Glutamatergic neuron (in vitro differentiated cells): Measurements from ENCODE around the gene GPR101. TPM values are rescaled to one million over a fixed set of nuclear protein-coding genes. Genes with fewer than 3 reads are reported as not detected.
A peak's percentile ranks its signal among the peaks of the same experiment; 100 is the strongest.

Experiments used
- DNase-seq: peaks from one replicate; pipeline ENCODE4 v3.0.0; 2022
- H3K27ac Mint-ChIP-seq: one replicate; pipeline ENCODE4 v1.8.0; 2020; ENCODE audit warnings: mild to moderate bottlenecking, mixed read lengths, inconsistent platforms; ENCODE audit not compliant: unreplicated experiment
- H3K27me3 Mint-ChIP-seq: one replicate; pipeline ENCODE4 v1.8.0; 2020; ENCODE audit warnings: mild to moderate bottlenecking, moderate library complexity, mixed read lengths, inconsistent platforms; ENCODE audit not compliant: unreplicated experiment
- H3K36me3 Mint-ChIP-seq: one replicate; pipeline ENCODE4 v1.8.0; 2020; ENCODE audit warnings: mild to moderate bottlenecking, mixed read lengths, inconsistent platforms; ENCODE audit not compliant: unreplicated experiment
- H3K4me1 Mint-ChIP-seq: one replicate; pipeline ENCODE4 v1.8.0; 2020; ENCODE audit warnings: mild to moderate bottlenecking, low read depth, mixed read lengths, inconsistent platforms; ENCODE audit not compliant: unreplicated experiment
- H3K4me3 Mint-ChIP-seq: one replicate; pipeline ENCODE4 v1.8.0; 2020; ENCODE audit warnings: mild to moderate bottlenecking, mixed read lengths, inconsistent platforms; ENCODE audit not compliant: unreplicated experiment
- H3K9me3 Mint-ChIP-seq: one replicate; pipeline ENCODE4 v1.8.0; 2020; ENCODE audit warnings: mild to moderate bottlenecking, moderate library complexity, mixed read lengths, inconsistent platforms; ENCODE audit not compliant: unreplicated experiment
- total RNA-seq: library from RNA; stranded (reverse); fragmentation: NEBNext Ultra II Directional; extraction: Animal tissue kit (Norgen Biotek cat#: 25700); gene quantifications from one replicate; pipeline ENCODE4 v1.2.1, GENCODE V29; 2021; ENCODE audit not compliant: unreplicated experiment
- TF ChIP-seq, protein P1 (sequence below): fragments of 200-600 bp; sonication (generic); IDR thresholded peaks from one replicate; pipeline ENCODE4 v1.5.0; 2021; ENCODE audit not compliant: partially characterized antibody, unreplicated experiment

The GPR101 gene
- total RNA-seq, 1 donor from 2014 or later: not detected

GRCh38 chrX:137062915-137063617 is 29.3 kb upstream of the GPR101 start:
- H3K4me3 Mint-ChIP-seq: no peak overlapping the region
- no peaks in the 10 kb centered on the region for H3K9me3 Mint-ChIP-seq
- H3K36me3 Mint-ChIP-seq: no peaks in the 10 kb centered on the region
- peaks cover 7% of the 10 kb centered on the region for H3K4me1 Mint-ChIP-seq
- TF ChIP-seq, protein P1, sequence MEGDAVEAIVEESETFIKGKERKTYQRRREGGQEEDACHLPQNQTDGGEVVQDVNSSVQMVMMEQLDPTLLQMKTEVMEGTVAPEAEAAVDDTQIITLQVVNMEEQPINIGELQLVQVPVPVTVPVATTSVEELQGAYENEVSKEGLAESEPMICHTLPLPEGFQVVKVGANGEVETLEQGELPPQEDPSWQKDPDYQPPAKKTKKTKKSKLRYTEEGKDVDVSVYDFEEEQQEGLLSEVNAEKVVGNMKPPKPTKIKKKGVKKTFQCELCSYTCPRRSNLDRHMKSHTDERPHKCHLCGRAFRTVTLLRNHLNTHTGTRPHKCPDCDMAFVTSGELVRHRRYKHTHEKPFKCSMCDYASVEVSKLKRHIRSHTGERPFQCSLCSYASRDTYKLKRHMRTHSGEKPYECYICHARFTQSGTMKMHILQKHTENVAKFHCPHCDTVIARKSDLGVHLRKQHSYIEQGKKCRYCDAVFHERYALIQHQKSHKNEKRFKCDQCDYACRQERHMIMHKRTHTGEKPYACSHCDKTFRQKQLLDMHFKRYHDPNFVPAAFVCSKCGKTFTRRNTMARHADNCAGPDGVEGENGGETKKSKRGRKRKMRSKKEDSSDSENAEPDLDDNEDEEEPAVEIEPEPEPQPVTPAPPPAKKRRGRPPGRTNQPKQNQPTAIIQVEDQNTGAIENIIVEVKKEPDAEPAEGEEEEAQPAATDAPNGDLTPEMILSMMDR: no peak
- peak overlapping the region; percentile 92 for H3K27ac Mint-ChIP-seq
- no peak for DNase-seq
- H3K27me3 Mint-ChIP-seq: no peaks in the 10 kb centered on the region

DNA sequence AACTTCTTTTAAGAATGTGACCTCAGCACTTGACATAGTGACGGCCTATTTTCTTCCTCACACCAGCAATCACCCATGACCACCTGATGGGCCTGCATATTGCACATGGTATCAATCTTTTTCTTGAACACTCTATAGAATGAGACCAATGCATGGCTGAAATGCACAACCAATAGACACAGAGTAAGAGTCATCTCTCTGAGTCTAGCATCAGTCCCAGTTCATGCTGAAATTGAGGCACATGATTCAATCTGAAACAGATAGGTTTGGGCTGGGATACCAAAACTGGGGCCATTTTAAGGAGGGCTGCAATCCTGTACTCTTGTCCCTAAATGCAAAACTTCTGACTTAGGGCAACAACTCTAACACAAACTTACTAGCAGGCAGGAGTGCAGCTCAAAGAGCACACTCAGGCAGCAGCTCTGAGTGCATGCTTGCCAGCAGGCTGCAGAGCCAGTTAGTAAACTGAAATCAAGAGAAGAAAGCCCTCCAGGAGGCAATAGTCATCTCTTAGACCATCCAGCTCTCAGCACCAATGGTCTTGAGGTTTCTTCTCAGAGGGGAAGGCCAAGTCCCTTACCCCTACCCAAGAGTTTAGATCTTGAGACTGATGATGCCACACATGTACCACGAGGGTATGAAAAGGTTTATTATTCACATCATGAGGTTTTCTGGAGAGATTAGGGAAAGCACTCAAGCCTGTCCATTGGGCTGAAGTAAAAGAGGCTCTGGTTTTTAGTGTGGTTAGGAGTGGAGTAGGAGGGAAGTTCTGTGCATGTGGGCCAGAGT is 24.7 kb upstream of the GPR101 start:
- TF ChIP-seq, protein P1: no peak
- H3K27ac Mint-ChIP-seq: no peak overlapping the region

GRCh38 chrX:137052643-137053235 is 18.9 kb upstream of the GPR101 start:
- peak; percentile 18 for DNase-seq
- Mint-ChIP-seq H3K4me1 (no peaks in the 10 kb centered on the region), H3K27ac (no peak overlapping the region), H3K9me3 (no peaks in the 10 kb centered on the region), H3K4me3 (peak overlapping the region; percentile 89), H3K27me3 (peaks cover 4% of the 10 kb centered on the region), H3K36me3 (no peaks in the 10 kb centered on the region)
- TF ChIP-seq, protein P1: no peak

More for the DNA sequence above, 24.7 kb upstream of the GPR101 start:
- H3K9me3 Mint-ChIP-seq: no peaks in the 10 kb centered on the region
- H3K27me3 Mint-ChIP-seq: peaks cover 2% of the 10 kb centered on the region
- H3K4me1 Mint-ChIP-seq: peaks cover 7% of the 10 kb centered on the region
- no peak overlapping the region for H3K4me3 Mint-ChIP-seq
- DNase-seq: no peak
- H3K36me3 Mint-ChIP-seq: no peaks in the 10 kb centered on the region

GRCh38 chrX:137051978-137052642 is 18.3 kb upstream of the GPR101 start:
- TF ChIP-seq, protein P1: peak; percentile 76
- peaks cover 4% of the 10 kb centered on the region for H3K27me3 Mint-ChIP-seq

More at GRCh38 chrX:137051978-137052642, 18.3 kb upstream of the GPR101 start:
- peak overlapping the region; percentile 89 for H3K4me3 Mint-ChIP-seq
- no peaks in the 10 kb centered on the region for H3K4me1 Mint-ChIP-seq
- no peak overlapping the region for H3K27ac Mint-ChIP-seq
- no peaks in the 10 kb centered on the region for H3K36me3 Mint-ChIP-seq
- peak; percentile 82 for DNase-seq
- H3K9me3 Mint-ChIP-seq: no peaks in the 10 kb centered on the region
